ENCODE data around the gene LRRC74B. TPM values are rescaled to one million over a fixed set of nuclear protein-coding genes. Genes with fewer than 3 reads are reported as not detected.
"Not testable (repeated sequence)": the region's sequence is repeated elsewhere in the genome, so short reads cannot be mapped to it uniquely, and the experiment has no call there.

LRRC74B gene
- polyA plus RNA-seq, 2 donors = 0.08 to 0.22 TPM

DNA sequence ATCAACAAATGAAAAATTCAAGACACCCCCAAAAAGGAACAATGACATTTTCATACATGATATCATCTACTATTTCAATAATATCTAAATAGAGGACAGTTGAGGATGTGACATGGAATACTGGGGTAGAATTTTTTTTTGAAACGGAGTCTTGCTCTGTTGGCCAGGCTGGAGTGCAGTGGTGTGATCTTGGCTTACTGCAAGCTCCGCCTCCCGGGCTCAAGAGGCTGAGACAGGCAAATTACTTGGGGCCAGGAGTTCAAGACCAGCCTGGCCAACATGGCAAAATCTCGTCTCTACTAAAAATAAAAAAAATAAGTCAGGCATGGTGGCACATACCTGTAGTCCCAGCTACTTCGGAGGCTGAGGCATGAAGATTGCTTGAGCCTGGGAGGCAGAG, 41.4 kb downstream of the LRRC74B start:
- Histone ChIP-seq H3K36me3 (ENCODE audit: control insufficient read depth in 2 of 2, insufficient read depth in 2 of 2, low read length in 1 of 2) (no peaks in the 10 kb centered on the region), H3K4me1 (ENCODE audit: control insufficient read depth in 2 of 2, insufficient read depth in 2 of 2, low read length in 1 of 2) (no peaks in the 10 kb centered on the region), H3K27ac (ENCODE audit: low read depth in 2 of 2, low read length in 1 of 2) (no peak overlapping the region), H3K27me3 (ENCODE audit: control insufficient read depth in 1 of 2, insufficient read depth in 2 of 2, low read length in 2 of 2) (no peaks in the 10 kb centered on the region), H3K9me3 (ENCODE audit: control insufficient read depth in 2 of 2, insufficient read depth in 1 of 2, low read depth in 1 of 2, low read length in 1 of 2) (no peaks in the 10 kb centered on the region), H3K4me3 (ENCODE audit: low read depth in 1 of 2, low read length in 2 of 2) (no peak overlapping the region)
- 76 to 88% methylated on average over 5 of the region's 5 CpGs for WGBS, 2 donors

DNA sequence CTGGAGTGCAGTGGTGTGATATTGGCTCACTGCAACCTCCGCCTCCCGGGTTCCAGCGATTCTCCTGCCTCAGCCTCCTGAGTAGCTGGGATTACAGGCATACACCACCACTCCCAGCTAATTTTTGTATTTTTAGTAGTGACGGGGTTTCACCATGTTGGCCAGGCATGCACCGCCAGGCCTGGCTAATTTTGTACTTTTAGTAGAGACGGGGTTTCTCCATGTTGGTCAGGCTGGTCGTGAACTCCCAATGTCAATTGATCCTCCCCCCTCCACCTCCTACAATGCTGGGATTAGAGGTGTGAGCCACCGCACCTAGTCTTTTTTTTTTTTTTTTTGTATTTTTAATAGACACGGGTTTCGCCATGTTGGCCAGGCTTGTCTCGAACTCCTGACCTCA, 42.2 kb downstream of the LRRC74B start:
- H3K9me3 ChIP-seq (ENCODE audit: control insufficient read depth in 2 of 2, insufficient read depth in 1 of 2, low read depth in 1 of 2, low read length in 1 of 2); H3K27ac ChIP-seq (ENCODE audit: low read depth in 2 of 2, low read length in 1 of 2); H3K4me1 ChIP-seq (ENCODE audit: control insufficient read depth in 2 of 2, insufficient read depth in 2 of 2, low read length in 1 of 2); H3K36me3 ChIP-seq (ENCODE audit: control insufficient read depth in 2 of 2, insufficient read depth in 2 of 2, low read length in 1 of 2); H3K4me3 ChIP-seq (ENCODE audit: low read depth in 1 of 2, low read length in 2 of 2); H3K27me3 ChIP-seq (ENCODE audit: control insufficient read depth in 1 of 2, insufficient read depth in 2 of 2, low read length in 2 of 2): not testable (repeated sequence)
- WGBS, 2 donors = 88 to 96% methylated on average over 11 of the region's 11 CpGs

DNA sequence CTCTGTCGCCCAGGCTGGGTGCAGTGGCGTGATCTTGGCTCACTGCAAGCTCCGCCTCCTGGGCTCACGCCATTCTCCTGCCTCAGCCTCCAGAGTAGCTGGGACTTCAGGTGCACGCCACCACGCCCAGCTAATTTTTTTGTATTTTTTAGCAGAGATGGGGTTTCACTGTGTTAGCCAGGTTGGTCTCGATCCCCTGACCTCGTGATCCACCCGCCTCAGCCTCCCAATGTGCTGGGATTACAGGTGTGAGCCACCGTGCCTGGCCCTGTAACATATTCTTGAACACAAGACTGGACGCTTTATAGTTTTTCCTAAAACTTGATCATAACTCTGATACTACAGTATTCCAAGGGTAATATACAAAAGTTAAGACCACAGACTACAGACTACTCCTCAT, 45.5 kb downstream of the LRRC74B start:
- WGBS, 2 donors = 87 to 90% methylated on average over 11 of the region's 11 CpGs
- H3K4me1 ChIP-seq (ENCODE audit: control insufficient read depth in 2 of 2, insufficient read depth in 2 of 2, low read length in 1 of 2); H3K9me3 ChIP-seq (ENCODE audit: control insufficient read depth in 2 of 2, insufficient read depth in 1 of 2, low read depth in 1 of 2, low read length in 1 of 2); H3K36me3 ChIP-seq (ENCODE audit: control insufficient read depth in 2 of 2, insufficient read depth in 2 of 2, low read length in 1 of 2); H3K27me3 ChIP-seq (ENCODE audit: control insufficient read depth in 1 of 2, insufficient read depth in 2 of 2, low read length in 2 of 2); H3K27ac ChIP-seq (ENCODE audit: low read depth in 2 of 2, low read length in 1 of 2); H3K4me3 ChIP-seq (ENCODE audit: low read depth in 1 of 2, low read length in 2 of 2): not testable (repeated sequence)

- Histone ChIP-seq H3K9me3 (ENCODE audit: control insufficient read depth in 2 of 2, insufficient read depth in 1 of 2, low read depth in 1 of 2, low read length in 1 of 2) (no peaks in the 10 kb centered on the region), H3K36me3 (ENCODE audit: control insufficient read depth in 2 of 2, insufficient read depth in 2 of 2, low read length in 1 of 2) (no peaks in the 10 kb centered on the region), H3K27me3 (ENCODE audit: control insufficient read depth in 1 of 2, insufficient read depth in 2 of 2, low read length in 2 of 2) (no peaks in the 10 kb centered on the region), H3K27ac (ENCODE audit: low read depth in 2 of 2, low read length in 1 of 2) (no peak overlapping the region), H3K4me3 (ENCODE audit: low read depth in 1 of 2, low read length in 2 of 2) (no peak overlapping the region), H3K4me1 (ENCODE audit: control insufficient read depth in 2 of 2, insufficient read depth in 2 of 2, low read length in 1 of 2) (no peaks in the 10 kb centered on the region)
- WGBS, 2 donors = 87 to 91% methylated on average over 3 of the region's 3 CpGs
Measured at GRCh38 chr22:21092797-21093554, 47.2 kb downstream of the LRRC74B start.

DNA sequence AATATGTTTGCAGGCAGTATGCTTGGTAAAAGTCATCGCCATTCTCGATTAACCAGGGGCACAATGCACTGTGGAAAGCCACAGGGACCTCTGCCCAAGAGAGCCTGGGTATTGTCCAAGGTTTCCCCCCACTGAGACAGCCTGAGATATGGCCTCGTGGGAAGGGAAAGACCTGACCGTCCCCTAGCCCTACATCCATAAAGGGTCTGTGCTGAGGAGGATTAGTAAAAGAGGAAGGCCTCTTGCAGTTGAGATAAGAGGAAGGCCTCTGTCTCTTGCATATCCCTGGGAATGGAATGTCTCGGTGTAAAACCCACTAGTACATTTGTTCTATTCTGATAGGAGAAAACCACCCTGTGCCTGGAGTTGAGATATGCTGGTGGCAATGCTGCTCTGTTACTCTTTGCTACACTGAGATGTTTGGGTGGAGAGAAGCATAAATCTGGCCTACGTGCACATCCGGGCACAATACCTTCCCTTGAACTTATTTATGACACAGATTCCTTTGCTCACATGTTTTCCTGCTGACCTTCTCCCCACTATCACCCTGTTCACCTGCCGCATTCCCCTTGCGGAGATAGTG, 47.9 kb downstream of the LRRC74B start:
- not testable (repeated sequence) for H3K4me1 ChIP-seq (ENCODE audit: control insufficient read depth in 2 of 2, insufficient read depth in 2 of 2, low read length in 1 of 2); H3K27me3 ChIP-seq (ENCODE audit: control insufficient read depth in 1 of 2, insufficient read depth in 2 of 2, low read length in 2 of 2); H3K9me3 ChIP-seq (ENCODE audit: control insufficient read depth in 2 of 2, insufficient read depth in 1 of 2, low read depth in 1 of 2, low read length in 1 of 2); H3K27ac ChIP-seq (ENCODE audit: low read depth in 2 of 2, low read length in 1 of 2); H3K36me3 ChIP-seq (ENCODE audit: control insufficient read depth in 2 of 2, insufficient read depth in 2 of 2, low read length in 1 of 2); H3K4me3 ChIP-seq (ENCODE audit: low read depth in 1 of 2, low read length in 2 of 2)
- 73 to 83% methylated on average over 9 of the region's 9 CpGs for WGBS, 2 donors

GRCh38 chr22:21094911-21095772, 49.4 kb downstream of the LRRC74B start:
- no peaks in the 10 kb centered on the region for H3K9me3 ChIP-seq (ENCODE audit: control insufficient read depth in 2 of 2, insufficient read depth in 1 of 2, low read depth in 1 of 2, low read length in 1 of 2)
- no peaks in the 10 kb centered on the region for H3K27me3 ChIP-seq (ENCODE audit: control insufficient read depth in 1 of 2, insufficient read depth in 2 of 2, low read length in 2 of 2)
- no peak overlapping the region for H3K4me3 ChIP-seq (ENCODE audit: low read depth in 1 of 2, low read length in 2 of 2)
- H3K27ac ChIP-seq (ENCODE audit: low read depth in 2 of 2, low read length in 1 of 2) = no peak overlapping the region
- 76 to 78% methylated on average over 5 of the region's 5 CpGs for WGBS, 2 donors
- H3K36me3 ChIP-seq (ENCODE audit: control insufficient read depth in 2 of 2, insufficient read depth in 2 of 2, low read length in 1 of 2) = no peaks in the 10 kb centered on the region
- no peaks in the 10 kb centered on the region for H3K4me1 ChIP-seq (ENCODE audit: control insufficient read depth in 2 of 2, insufficient read depth in 2 of 2, low read length in 1 of 2)

GRCh38 chr22:21095773-21096107, 50.0 kb downstream of the LRRC74B start:
- H3K9me3 ChIP-seq (ENCODE audit: control insufficient read depth in 2 of 2, insufficient read depth in 1 of 2, low read depth in 1 of 2, low read length in 1 of 2) = no peaks in the 10 kb centered on the region
- no peak overlapping the region for H3K27ac ChIP-seq (ENCODE audit: low read depth in 2 of 2, low read length in 1 of 2)
- no peaks in the 10 kb centered on the region for H3K36me3 ChIP-seq (ENCODE audit: control insufficient read depth in 2 of 2, insufficient read depth in 2 of 2, low read length in 1 of 2)
- H3K4me3 ChIP-seq (ENCODE audit: low read depth in 1 of 2, low read length in 2 of 2) = no peak overlapping the region
- H3K4me1 ChIP-seq (ENCODE audit: control insufficient read depth in 2 of 2, insufficient read depth in 2 of 2, low read length in 1 of 2) = no peaks in the 10 kb centered on the region
- H3K27me3 ChIP-seq (ENCODE audit: control insufficient read depth in 1 of 2, insufficient read depth in 2 of 2, low read length in 2 of 2) = no peaks in the 10 kb centered on the region

DNA sequence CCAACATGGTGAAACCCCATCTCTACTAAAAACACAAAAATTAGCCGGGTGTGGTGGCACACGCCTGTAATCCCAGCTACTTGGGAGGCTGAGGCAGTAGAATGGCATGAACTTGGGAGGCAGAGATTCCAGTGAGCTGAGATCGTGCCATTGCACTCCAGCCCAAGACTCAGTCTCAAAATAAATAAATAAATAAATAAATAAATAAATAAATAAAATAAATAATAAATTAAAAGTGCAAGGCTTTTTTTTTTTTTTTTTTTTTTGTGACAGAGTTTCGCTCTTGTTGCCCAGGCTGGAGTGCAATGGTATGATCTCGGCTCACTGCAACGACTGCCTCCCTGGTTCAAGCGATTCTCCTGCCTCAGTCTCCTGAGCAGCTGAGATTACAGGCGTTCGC, 51.1 kb downstream of the LRRC74B start:
- 92 to 96% methylated on average over 9 of the region's 9 CpGs for WGBS, 2 donors
- H3K27me3 ChIP-seq (ENCODE audit: control insufficient read depth in 1 of 2, insufficient read depth in 2 of 2, low read length in 2 of 2); H3K4me1 ChIP-seq (ENCODE audit: control insufficient read depth in 2 of 2, insufficient read depth in 2 of 2, low read length in 1 of 2); H3K27ac ChIP-seq (ENCODE audit: low read depth in 2 of 2, low read length in 1 of 2); H3K4me3 ChIP-seq (ENCODE audit: low read depth in 1 of 2, low read length in 2 of 2); H3K36me3 ChIP-seq (ENCODE audit: control insufficient read depth in 2 of 2, insufficient read depth in 2 of 2, low read length in 1 of 2); H3K9me3 ChIP-seq (ENCODE audit: control insufficient read depth in 2 of 2, insufficient read depth in 1 of 2, low read depth in 1 of 2, low read length in 1 of 2): not testable (repeated sequence)

DNA sequence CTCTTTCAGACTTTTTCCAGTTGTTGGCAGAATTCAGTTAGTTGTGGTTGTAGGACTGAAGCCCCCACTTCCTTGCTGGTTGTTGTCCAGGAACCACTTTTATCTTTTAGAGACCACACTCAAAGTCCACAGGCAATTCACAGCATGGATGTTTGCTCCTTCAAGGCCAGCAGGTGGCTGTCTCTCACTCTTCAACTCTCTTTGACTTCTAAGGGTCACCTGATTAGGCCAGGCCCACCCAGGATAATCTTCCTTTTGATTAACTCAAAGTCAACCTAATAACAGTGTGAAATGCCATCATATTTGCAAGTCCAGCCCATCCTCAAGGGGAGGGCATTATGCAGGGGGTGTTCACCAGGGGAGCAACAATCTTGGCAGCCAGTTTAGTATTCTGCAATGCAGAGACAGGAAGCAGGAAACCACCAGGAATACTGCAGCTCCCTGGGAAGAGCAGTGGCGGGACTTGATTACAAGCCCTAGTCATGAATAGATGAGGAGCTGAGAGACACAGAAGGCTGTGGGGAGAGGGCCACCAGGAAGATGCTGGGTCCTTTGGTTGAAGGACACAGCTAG, 52.4 kb downstream of the LRRC74B start:
- 71 to 91% methylated on average over 1 of the region's 1 CpG for WGBS, 2 donors
- H3K9me3 ChIP-seq (ENCODE audit: control insufficient read depth in 2 of 2, insufficient read depth in 1 of 2, low read depth in 1 of 2, low read length in 1 of 2) = no peaks in the 10 kb centered on the region
- H3K27me3 ChIP-seq (ENCODE audit: control insufficient read depth in 1 of 2, insufficient read depth in 2 of 2, low read length in 2 of 2) = no peaks in the 10 kb centered on the region
- H3K4me3 ChIP-seq (ENCODE audit: low read depth in 1 of 2, low read length in 2 of 2) = no peak overlapping the region
- no peak overlapping the region for H3K27ac ChIP-seq (ENCODE audit: low read depth in 2 of 2, low read length in 1 of 2)
- H3K36me3 ChIP-seq (ENCODE audit: control insufficient read depth in 2 of 2, insufficient read depth in 2 of 2, low read length in 1 of 2) = no peaks in the 10 kb centered on the region
- H3K4me1 ChIP-seq (ENCODE audit: control insufficient read depth in 2 of 2, insufficient read depth in 2 of 2, low read length in 1 of 2) = peaks cover 0 to 3% of the 10 kb centered on the region in 2 donors
